PC-3 (cell line): ENCODE measurements around the gene DCHS1. TPM values are rescaled to one million over a fixed set of nuclear protein-coding genes. Genes with fewer than 3 reads are reported as not detected.

Experiments used
- ATAC-seq: fragments of 200-7000 bp; cut with Tn5 transposase; 2 replicates; pipeline ENCODE4 v1.9.1; 2020; ENCODE audit warnings: mild to moderate bottlenecking, moderate library complexity
- BruUV-seq: library from RNA; stranded (reverse); fragments of 400-500 nt; replicated peaks from 2 replicates; lab custom pipeline; 2021; lab: Mats Ljungman, UMichigan
- CTCF ChIA-PET: fragments of 300-600 bp; sonication (Branson Sonifier 250); formaldehyde crosslinking; loops from one replicate; lab custom pipeline; 2022; ENCODE audit warnings: antibody characterized with exemption; lab: Charles Lee
- POLR2A ChIA-PET: fragments of 300-600 bp; sonication (Branson Sonifier 250); formaldehyde crosslinking; loops from one replicate; lab custom pipeline; 2022; ENCODE audit warnings: antibody characterized with exemption; ENCODE audit not compliant: unreplicated experiment; lab: Charles Lee
- DNase-seq: peaks from one replicate; pipeline ENCODE4 v3.0.0-alpha.2; 2015
- H2AFZ ChIP-seq: fragments of 300-600 bp; sonication (generic); 2 replicates; pipeline ENCODE4 v1.6.0; 2016; ENCODE audit warnings: antibody characterized with exemption, low read length
- H3F3A ChIP-seq: fragments of 300-600 bp; sonication (generic); one replicate; pipeline ENCODE4 v1.6.0; 2017; ENCODE audit warnings: antibody characterized with exemption, low read length, control low read depth, mild to moderate bottlenecking; ENCODE audit not compliant: unreplicated experiment
- H3K27ac ChIP-seq: fragments of 300-600 bp; sonication (generic); 2 replicates; pipeline ENCODE4 v1.5.1; 2016; ENCODE audit warnings: mild to moderate bottlenecking, low read length
- H3K27me3 ChIP-seq: fragments of 300-600 bp; sonication (generic); 2 replicates; pipeline ENCODE4 v1.6.1; 2016; ENCODE audit warnings: low read length, mixed read lengths
- H3K36me3 ChIP-seq: fragments of 300-600 bp; sonication (generic); 2 replicates; pipeline ENCODE4 v1.6.1; 2016; ENCODE audit warnings: low read depth, mixed run types, low read length, mixed read lengths
- H3K4me1 ChIP-seq: fragments of 300-600 bp; sonication (generic); 2 replicates; pipeline ENCODE4 v1.5.1; 2016; ENCODE audit warnings: low read length; ENCODE audit not compliant: insufficient read depth
- H3K4me2 ChIP-seq: fragments of 300-600 bp; sonication (generic); 2 replicates; pipeline ENCODE4 v1.6.0; 2016; ENCODE audit warnings: low read length
- H3K4me3 ChIP-seq: fragments of 300-600 bp; sonication (generic); 2 replicates; pipeline ENCODE4 v1.5.1; 2016; ENCODE audit warnings: mild to moderate bottlenecking, low read length, mixed read lengths
- H3K79me2 ChIP-seq: fragments of 300-600 bp; sonication (generic); 2 replicates; pipeline ENCODE4 v1.6.1; 2017; ENCODE audit warnings: low read length, mixed read lengths
- H3K9ac ChIP-seq: fragments of 300-600 bp; sonication (generic); 2 replicates; pipeline ENCODE4 v1.6.0; 2016; ENCODE audit warnings: mild to moderate bottlenecking, low read length
- H3K9me2 ChIP-seq: fragments of 300-600 bp; sonication (generic); replicated peaks from 2 replicates; pipeline ENCODE4 v1.6.1; 2016; ENCODE audit warnings: mixed run types, low read length, mixed read lengths
- H3K9me3 ChIP-seq: fragments of 300-600 bp; sonication (generic); 2 replicates; pipeline ENCODE4 v1.6.1; 2016; ENCODE audit warnings: low read length, mixed read lengths
- H4K20me1 ChIP-seq: fragments of 300-600 bp; sonication (generic); 2 replicates; pipeline ENCODE4 v1.6.1; 2016; ENCODE audit warnings: low read length, mixed read lengths
- EZH2 ChIP-seq: fragments of 300-600 bp; sonication (generic); IDR thresholded peaks from one replicate; pipeline ENCODE4 v1.6.1; 2017; ENCODE audit warnings: antibody characterized with exemption, mild to moderate bottlenecking, low read length; ENCODE audit not compliant: unreplicated experiment
- EZH2phosphoT487 ChIP-seq: fragments of 300-600 bp; sonication (generic); IDR thresholded peaks from 2 replicates; pipeline ENCODE4 v1.6.1; 2018; ENCODE audit warnings: mild to moderate bottlenecking, antibody characterized with exemption, low read length, borderline replicate concordance
- intact Hi-C: fragments of 100-400 bp; cut with micrococcal nuclease; formaldehyde crosslinking; loops from 2 replicates; pipeline ENCODE4 v1.9.0; 2023
- total RNA-seq: library from RNA; depleted of rRNA; stranded (reverse); fragments of >200 nt; gene quantifications from 2 replicates; pipeline ENCODE4 v1.2.3, GENCODE V29; 2014
- TF ChIP-seq, protein P1 (sequence below): fragments of 300-600 bp; sonication (generic); conservative IDR thresholded peaks from 2 replicates; pipeline ENCODE4 v1.5.1; 2017; ENCODE audit warnings: antibody characterized with exemption, low read depth, mild to moderate bottlenecking, low read length

DCHS1 gene
- total RNA-seq, 1 experiment from 2014 or later, result under 0.01 TPM

DNA sequence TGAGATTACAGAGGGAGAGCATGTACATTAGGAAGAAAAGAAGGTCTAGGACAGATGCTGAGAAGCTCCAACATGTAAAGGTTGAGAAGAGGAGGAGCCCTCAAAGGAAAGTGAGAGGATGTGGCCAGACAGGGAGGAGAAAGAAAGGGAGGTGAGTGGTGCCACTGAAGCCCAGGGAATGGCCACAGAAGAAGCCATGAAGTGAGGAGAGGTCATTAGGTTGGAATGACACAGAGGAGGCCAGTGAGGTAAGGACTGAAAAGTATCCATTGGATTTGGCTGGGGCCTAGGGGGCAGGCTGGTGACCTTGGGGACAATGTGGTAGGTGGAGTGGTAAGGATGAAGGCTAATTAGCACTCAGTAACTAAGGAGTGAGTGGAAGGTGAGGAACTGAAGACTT lies 3.0 kb upstream of the DCHS1 start:
- H3K4me2 ChIP-seq, result no peak overlapping the region
- no peaks in the 10 kb centered on the region for H3K9me2 ChIP-seq
- TF ChIP-seq EZH2, result no peak
- no peak for TF ChIP-seq EZH2phosphoT487
- TF ChIP-seq, protein P1, sequence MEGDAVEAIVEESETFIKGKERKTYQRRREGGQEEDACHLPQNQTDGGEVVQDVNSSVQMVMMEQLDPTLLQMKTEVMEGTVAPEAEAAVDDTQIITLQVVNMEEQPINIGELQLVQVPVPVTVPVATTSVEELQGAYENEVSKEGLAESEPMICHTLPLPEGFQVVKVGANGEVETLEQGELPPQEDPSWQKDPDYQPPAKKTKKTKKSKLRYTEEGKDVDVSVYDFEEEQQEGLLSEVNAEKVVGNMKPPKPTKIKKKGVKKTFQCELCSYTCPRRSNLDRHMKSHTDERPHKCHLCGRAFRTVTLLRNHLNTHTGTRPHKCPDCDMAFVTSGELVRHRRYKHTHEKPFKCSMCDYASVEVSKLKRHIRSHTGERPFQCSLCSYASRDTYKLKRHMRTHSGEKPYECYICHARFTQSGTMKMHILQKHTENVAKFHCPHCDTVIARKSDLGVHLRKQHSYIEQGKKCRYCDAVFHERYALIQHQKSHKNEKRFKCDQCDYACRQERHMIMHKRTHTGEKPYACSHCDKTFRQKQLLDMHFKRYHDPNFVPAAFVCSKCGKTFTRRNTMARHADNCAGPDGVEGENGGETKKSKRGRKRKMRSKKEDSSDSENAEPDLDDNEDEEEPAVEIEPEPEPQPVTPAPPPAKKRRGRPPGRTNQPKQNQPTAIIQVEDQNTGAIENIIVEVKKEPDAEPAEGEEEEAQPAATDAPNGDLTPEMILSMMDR, result no peak
- no peaks in the 10 kb centered on the region for H3K9me3 ChIP-seq
- H3K27ac ChIP-seq, result no peak overlapping the region
- DNase-seq (no peak), ATAC-seq (no peak)
- H3K36me3 ChIP-seq, result no peaks in the 10 kb centered on the region
- no peaks in the 10 kb centered on the region for H3K4me1 ChIP-seq
- ChIA-PET POLR2A (no interaction called here), CTCF (no interaction called here)
- no peaks in the 10 kb centered on the region for H3F3A ChIP-seq
- BruUV-seq, result no TSS peak
- H3K4me3 ChIP-seq, result no peak overlapping the region
- H3K9ac ChIP-seq, result no peak overlapping the region
- peaks cover 27% of the 10 kb centered on the region for H3K27me3 ChIP-seq
- no peaks in the 10 kb centered on the region for H4K20me1 ChIP-seq
- intact Hi-C loops, result no loop called here
- H3K79me2 ChIP-seq, result no peaks in the 10 kb centered on the region
- no peak overlapping the region for H2AFZ ChIP-seq

DNA sequence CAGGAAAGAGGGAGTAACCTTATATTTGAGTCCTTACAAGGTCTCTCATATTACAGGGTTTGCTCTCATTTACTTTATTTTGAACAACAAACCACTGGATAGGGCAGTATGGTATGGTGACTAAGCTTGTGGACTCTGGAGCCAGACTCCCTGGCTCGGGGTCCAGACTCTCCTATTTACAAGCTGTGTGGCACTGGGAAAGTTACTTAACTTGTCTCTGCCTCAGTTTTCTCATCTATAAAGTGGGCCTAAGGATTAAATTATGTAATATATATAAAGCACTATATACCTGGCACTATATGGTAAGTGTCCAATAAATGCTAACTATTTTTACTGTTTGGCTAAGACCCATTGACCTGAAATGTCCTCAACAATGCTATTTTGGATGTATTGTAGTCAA lies 1.7 kb upstream of the DCHS1 start:
- CTCF ChIA-PET, result no interaction called here
- intact Hi-C loops, result no loop called here
- Histone ChIP-seq H3K9ac (no peak overlapping the region), H3K36me3 (no peaks in the 10 kb centered on the region), H3K79me2 (no peaks in the 10 kb centered on the region), H3K27ac (no peak overlapping the region), H2AFZ (no peak overlapping the region), H4K20me1 (no peaks in the 10 kb centered on the region), H3K27me3 (peaks cover 37% of the 10 kb centered on the region), H3K9me3 (no peaks in the 10 kb centered on the region), H3F3A (no peaks in the 10 kb centered on the region), H3K4me3 (no peak overlapping the region), H3K9me2 (no peaks in the 10 kb centered on the region), H3K4me1 (no peaks in the 10 kb centered on the region), H3K4me2 (no peak overlapping the region)
- ATAC-seq (no peak), DNase-seq (no peak)
- BruUV-seq, result no TSS peak
- POLR2A ChIA-PET, result no interaction called here
- TF ChIP-seq EZH2phosphoT487 (no peak), EZH2 (no peak)
- TF ChIP-seq, protein P1, result no peak

DNA sequence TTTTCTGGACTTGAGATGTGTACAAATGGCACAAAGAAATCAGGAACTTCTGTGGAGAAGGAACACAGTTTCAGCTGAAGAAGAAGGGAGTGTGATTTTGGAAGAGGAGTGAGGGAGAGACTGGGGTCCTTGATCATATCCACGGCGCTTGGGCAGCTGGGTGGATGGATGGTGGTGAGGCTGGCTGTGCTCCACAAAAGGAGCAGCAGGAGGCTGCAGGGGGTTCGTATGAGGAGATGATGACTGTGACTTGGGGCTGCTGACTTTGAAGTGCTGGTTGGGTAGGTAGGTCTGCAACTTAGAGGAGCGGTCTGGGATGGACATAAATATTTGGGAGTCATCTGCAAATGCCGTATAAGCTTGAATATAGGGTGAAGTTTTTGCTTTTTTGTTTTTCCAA lies 1.3 kb upstream of the DCHS1 start:
- CTCF ChIA-PET, result no interaction called here
- Histone ChIP-seq H3K4me1 (no peaks in the 10 kb centered on the region), H3K9ac (no peak overlapping the region), H3F3A (no peaks in the 10 kb centered on the region), H3K36me3 (no peaks in the 10 kb centered on the region), H2AFZ (no peak overlapping the region), H3K4me3 (no peak overlapping the region), H3K4me2 (no peak overlapping the region), H3K9me3 (no peaks in the 10 kb centered on the region), H3K9me2 (no peaks in the 10 kb centered on the region), H3K27me3 (peaks cover 41% of the 10 kb centered on the region), H3K79me2 (no peaks in the 10 kb centered on the region), H3K27ac (no peak overlapping the region), H4K20me1 (no peaks in the 10 kb centered on the region)
- no peak for ATAC-seq
- TF ChIP-seq, protein P1, result no peak
- no peak for TF ChIP-seq EZH2
- TF ChIP-seq EZH2phosphoT487, result no peak
- BruUV-seq, result no TSS peak
- POLR2A ChIA-PET, result interaction anchor here (0.6 kb wide), 1 partner anchor 26 kb away, joined by 4 read pairs; the partner anchor contains the start of gene MRPL17
- no peak for DNase-seq
- intact Hi-C loops, result no loop called here
